ENCODE data around the gene KRT35. TPM values are rescaled to one million over a fixed set of nuclear protein-coding genes. Genes with fewer than 3 reads are reported as not detected.
A peak's percentile ranks its signal among the peaks of the same experiment; 100 is the strongest.

KRT35 gene
- total and polyA plus RNA-seq, 4 donors, result not detected

DNA sequence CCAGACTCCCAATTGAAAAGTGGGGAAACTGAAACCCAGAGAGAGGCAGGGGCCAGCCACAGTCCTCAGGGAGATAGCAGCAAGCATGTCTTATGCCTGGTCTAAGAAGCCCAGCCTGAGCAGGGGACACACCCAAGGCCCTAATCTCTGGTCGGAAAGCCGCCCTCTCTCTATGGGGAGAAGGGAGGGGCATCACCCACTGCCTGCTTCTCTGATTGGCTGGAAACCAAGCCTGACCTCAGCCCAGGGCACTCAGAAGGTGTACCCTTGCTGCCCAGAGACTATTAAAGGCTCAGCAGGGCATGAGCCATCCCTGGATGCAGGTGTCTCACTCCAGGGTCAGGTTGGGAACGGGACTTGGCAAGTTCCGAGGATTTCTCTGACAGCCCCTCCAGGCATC is 30.2 kb upstream of the KRT35 start:
- no peak overlapping the region for H3K9ac ChIP-seq (ENCODE audit: low read depth in 1 of 2, low read length in 2 of 2)
- no peaks in the 10 kb centered on the region for H3K36me3 ChIP-seq (ENCODE audit: control insufficient read depth in 4 of 4, insufficient read depth in 3 of 4, low read depth in 1 of 4, low read length in 3 of 4)
- H3K4me3 ChIP-seq (ENCODE audit: low read depth in 1 of 3, low read length in 3 of 3), result no peak overlapping the region
- no peaks in the 10 kb centered on the region for H3K27me3 ChIP-seq (ENCODE audit: control insufficient read depth in 4 of 4, insufficient read depth in 4 of 4, low read length in 3 of 4)
- peak; percentile 74 for DNase-seq (ENCODE audit: low spot score)
- no peaks in the 10 kb centered on the region for H3K4me1 ChIP-seq (ENCODE audit: control insufficient read depth in 4 of 4, insufficient read depth in 4 of 4, low read length in 3 of 4)
- no peaks in the 10 kb centered on the region for H3K9me3 ChIP-seq (ENCODE audit: control insufficient read depth in 4 of 4, low read length in 3 of 4)
- WGBS, result 73% methylated on average over 4 of the region's 4 CpGs
- no peak overlapping the region for H3K27ac ChIP-seq (ENCODE audit: low read depth in 1 of 2, low read length in 2 of 2)
- TF ChIP-seq RXRA (IDR thresholded peaks at IDR 0.05) (no peak), GABPA (IDR thresholded peaks at IDR 0.05 in 1 of 2, conservative IDR thresholded peaks at IDR 0.05 in 1 of 2) (no peak), HNF4G (IDR thresholded peaks at IDR 0.05) (no peak), JUND (IDR thresholded peaks at IDR 0.05) (no peak)

DNA sequence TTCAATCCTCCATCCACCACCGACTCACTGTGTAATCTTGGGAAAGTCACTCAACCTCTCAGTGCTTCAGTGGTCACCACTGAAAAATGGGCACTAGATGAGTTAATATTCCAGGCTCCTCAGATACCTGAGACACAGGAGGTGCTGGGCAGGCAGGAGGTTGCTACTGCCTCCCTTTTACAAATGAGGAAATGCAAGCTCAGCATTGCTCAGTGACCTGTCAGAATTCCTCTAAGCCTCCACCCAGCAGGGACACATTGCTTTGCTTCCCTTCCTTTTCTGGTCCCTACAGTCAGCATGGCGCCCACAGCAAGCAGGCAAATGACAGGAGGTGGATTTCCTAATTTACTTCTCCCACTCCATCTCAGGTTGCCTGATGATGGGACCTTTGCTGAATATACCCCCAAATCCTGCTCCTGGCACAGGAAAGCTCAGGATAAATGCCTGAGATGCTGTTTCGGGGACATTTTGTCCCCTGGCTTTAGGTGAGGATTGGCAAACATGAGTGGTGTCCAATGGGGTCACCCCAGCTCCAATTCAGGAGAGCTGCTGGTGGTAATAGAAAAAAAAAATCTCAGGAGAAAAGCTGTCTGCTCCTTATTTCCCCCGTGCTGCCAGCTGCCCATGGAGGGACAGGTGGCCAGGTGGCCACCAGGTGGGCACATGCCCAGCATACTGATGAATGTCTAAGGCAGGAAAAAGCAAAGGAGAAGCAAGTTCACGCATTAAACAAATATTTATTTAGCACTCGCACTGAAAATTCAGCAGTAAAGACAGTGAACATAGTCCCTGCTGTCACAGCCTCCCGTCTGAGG is 29.5 kb upstream of the KRT35 start:
- 67% methylated on average over 7 of the region's 7 CpGs for WGBS
- Histone ChIP-seq H3K27ac (ENCODE audit: low read depth in 1 of 2, low read length in 2 of 2) (no peak overlapping the region), H3K36me3 (ENCODE audit: control insufficient read depth in 4 of 4, insufficient read depth in 3 of 4, low read depth in 1 of 4, low read length in 3 of 4) (no peaks in the 10 kb centered on the region), H3K27me3 (ENCODE audit: control insufficient read depth in 4 of 4, insufficient read depth in 4 of 4, low read length in 3 of 4) (no peaks in the 10 kb centered on the region), H3K9me3 (ENCODE audit: control insufficient read depth in 4 of 4, low read length in 3 of 4) (no peaks in the 10 kb centered on the region), H3K4me1 (ENCODE audit: control insufficient read depth in 4 of 4, insufficient read depth in 4 of 4, low read length in 3 of 4) (no peaks in the 10 kb centered on the region), H3K4me3 (ENCODE audit: low read depth in 1 of 3, low read length in 3 of 3) (no peak overlapping the region), H3K9ac (ENCODE audit: low read depth in 1 of 2, low read length in 2 of 2) (no peak overlapping the region)
- no peak for DNase-seq (ENCODE audit: low spot score)
- no peak for TF ChIP-seq FOXA1 (IDR thresholded peaks at IDR 0.05)
- TF ChIP-seq, protein P1, sequence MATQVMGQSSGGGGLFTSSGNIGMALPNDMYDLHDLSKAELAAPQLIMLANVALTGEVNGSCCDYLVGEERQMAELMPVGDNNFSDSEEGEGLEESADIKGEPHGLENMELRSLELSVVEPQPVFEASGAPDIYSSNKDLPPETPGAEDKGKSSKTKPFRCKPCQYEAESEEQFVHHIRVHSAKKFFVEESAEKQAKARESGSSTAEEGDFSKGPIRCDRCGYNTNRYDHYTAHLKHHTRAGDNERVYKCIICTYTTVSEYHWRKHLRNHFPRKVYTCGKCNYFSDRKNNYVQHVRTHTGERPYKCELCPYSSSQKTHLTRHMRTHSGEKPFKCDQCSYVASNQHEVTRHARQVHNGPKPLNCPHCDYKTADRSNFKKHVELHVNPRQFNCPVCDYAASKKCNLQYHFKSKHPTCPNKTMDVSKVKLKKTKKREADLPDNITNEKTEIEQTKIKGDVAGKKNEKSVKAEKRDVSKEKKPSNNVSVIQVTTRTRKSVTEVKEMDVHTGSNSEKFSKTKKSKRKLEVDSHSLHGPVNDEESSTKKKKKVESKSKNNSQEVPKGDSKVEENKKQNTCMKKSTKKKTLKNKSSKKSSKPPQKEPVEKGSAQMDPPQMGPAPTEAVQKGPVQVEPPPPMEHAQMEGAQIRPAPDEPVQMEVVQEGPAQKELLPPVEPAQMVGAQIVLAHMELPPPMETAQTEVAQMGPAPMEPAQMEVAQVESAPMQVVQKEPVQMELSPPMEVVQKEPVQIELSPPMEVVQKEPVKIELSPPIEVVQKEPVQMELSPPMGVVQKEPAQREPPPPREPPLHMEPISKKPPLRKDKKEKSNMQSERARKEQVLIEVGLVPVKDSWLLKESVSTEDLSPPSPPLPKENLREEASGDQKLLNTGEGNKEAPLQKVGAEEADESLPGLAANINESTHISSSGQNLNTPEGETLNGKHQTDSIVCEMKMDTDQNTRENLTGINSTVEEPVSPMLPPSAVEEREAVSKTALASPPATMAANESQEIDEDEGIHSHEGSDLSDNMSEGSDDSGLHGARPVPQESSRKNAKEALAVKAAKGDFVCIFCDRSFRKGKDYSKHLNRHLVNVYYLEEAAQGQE (IDR thresholded peaks at IDR 0.05), result no peak
- no peak for TF ChIP-seq GABPA (IDR thresholded peaks at IDR 0.05 in 1 of 2, conservative IDR thresholded peaks at IDR 0.05 in 1 of 2)
- no peak for TF ChIP-seq EGR1 (IDR thresholded peaks at IDR 0.05; ENCODE audit: low read depth in 2 of 2)
- TF ChIP-seq ATF3 (IDR thresholded peaks at IDR 0.05), result no peak
- TF ChIP-seq SP1 (IDR thresholded peaks at IDR 0.05), result no peak
- TF ChIP-seq JUND (IDR thresholded peaks at IDR 0.05), result no peak
- TF ChIP-seq FOXA2 (IDR thresholded peaks at IDR 0.05), result no peak
- TF ChIP-seq TAF1 (conservative IDR thresholded peaks at IDR 0.05), result no peak
- TF ChIP-seq RAD21 (IDR thresholded peaks at IDR 0.05), result no peak
- no peak for TF ChIP-seq RXRA (IDR thresholded peaks at IDR 0.05)

- no peak for DNase-seq (ENCODE audit: low spot score)
- no peak overlapping the region for H3K27ac ChIP-seq (ENCODE audit: low read depth in 1 of 2, low read length in 2 of 2)
- 57% methylated on average over 10 of the region's 10 CpGs for WGBS
- TF ChIP-seq GABPA (IDR thresholded peaks at IDR 0.05 in 1 of 2, conservative IDR thresholded peaks at IDR 0.05 in 1 of 2) (no peak), FOXA2 (IDR thresholded peaks at IDR 0.05) (no peak), SP1 (IDR thresholded peaks at IDR 0.05) (no peak), JUND (IDR thresholded peaks at IDR 0.05) (no peak), MAX (IDR thresholded peaks at IDR 0.05) (no peak), HNF4A (conservative IDR thresholded peaks at IDR 0.05) (no peak), RXRA (IDR thresholded peaks at IDR 0.05) (no peak), FOXA1 (IDR thresholded peaks at IDR 0.05) (no peak), ATF3 (IDR thresholded peaks at IDR 0.05) (no peak), RAD21 (IDR thresholded peaks at IDR 0.05) (no peak), HNF4G (IDR thresholded peaks at IDR 0.05) (no peak), NR2F2 (IDR thresholded peaks at IDR 0.05) (no peak), TAF1 (conservative IDR thresholded peaks at IDR 0.05) (no peak)
- TF ChIP-seq, protein P1 (IDR thresholded peaks at IDR 0.05), result no peak
Observed at GRCh38 chr17:41507315-41507880, 26.4 kb upstream of the KRT35 start.

More at GRCh38 chr17:41507315-41507880, 26.4 kb upstream of the KRT35 start:
- H3K4me3 ChIP-seq (ENCODE audit: low read depth in 1 of 3, low read length in 3 of 3), result no peak overlapping the region
- H3K27me3 ChIP-seq (ENCODE audit: control insufficient read depth in 4 of 4, insufficient read depth in 4 of 4, low read length in 3 of 4), result no peaks in the 10 kb centered on the region
- H3K9ac ChIP-seq (ENCODE audit: low read depth in 1 of 2, low read length in 2 of 2), result no peak overlapping the region
- no peaks in the 10 kb centered on the region for H3K9me3 ChIP-seq (ENCODE audit: control insufficient read depth in 4 of 4, low read length in 3 of 4)
- H3K36me3 ChIP-seq (ENCODE audit: control insufficient read depth in 4 of 4, insufficient read depth in 3 of 4, low read depth in 1 of 4, low read length in 3 of 4), result no peaks in the 10 kb centered on the region
- H3K4me1 ChIP-seq (ENCODE audit: control insufficient read depth in 4 of 4, insufficient read depth in 4 of 4, low read length in 3 of 4), result no peaks in the 10 kb centered on the region
